ENCODE measurements around the gene TACC2. TPM values are rescaled to one million over a fixed set of nuclear protein-coding genes. Genes with fewer than 3 reads are reported as not detected.

The TACC2 gene
- total and polyA plus RNA-seq, 2 donors (not counting 1 experiment from before 2014, with no cell fraction given), result not detected

- 83% methylated on average over 2 of the region's 4 CpGs for WGBS (ENCODE audit: insufficient coverage)
- Mint-ChIP-seq H3K9me3 (ENCODE audit: insufficient read depth) (no peaks in the 10 kb centered on the region), H3K27me3 (peaks cover 14% of the 10 kb centered on the region), H3K4me3 (no peak overlapping the region), H3K27ac (no peak overlapping the region), H3K4me1 (no peaks in the 10 kb centered on the region)
- Histone ChIP-seq H3K4me1 (ENCODE audit: control insufficient read depth in 2 of 2, insufficient read depth in 2 of 2, low read length in 2 of 2) (no peaks in the 10 kb centered on the region), H3K27me3 (replicated peaks in 1 of 4; ENCODE audit: control extremely low read depth in 1 of 4, control insufficient read depth in 3 of 4, insufficient read depth in 4 of 4, low read length in 3 of 4) (no peaks in the 10 kb centered on the region), H3K9ac (ENCODE audit: low read length) (no peak overlapping the region), H3K9me3 (ENCODE audit: control extremely low read depth in 1 of 3, control insufficient read depth in 2 of 3, insufficient read depth in 1 of 3, low read length in 2 of 3) (peaks cover 0 to 5% (median 0%) of the 10 kb centered on the region in 3 donors), H3K79me2 (ENCODE audit: control insufficient read depth, insufficient read depth, low read length) (no peaks in the 10 kb centered on the region), H2AFZ (ENCODE audit: insufficient read depth, low read depth, low read length, poor library complexity, severe bottlenecking) (no peak overlapping the region), H3K27ac (ENCODE audit: low read length in 2 of 2) (no peak overlapping the region), H3K36me3 (replicated peaks in 1 of 2; ENCODE audit: control extremely low read depth in 1 of 2, control insufficient read depth in 1 of 2, extremely low read depth in 1 of 2, insufficient read depth in 2 of 2, low read length in 1 of 2) (no peaks in the 10 kb centered on the region), H4K20me1 (ENCODE audit: control insufficient read depth, insufficient read depth, low read length, poor library complexity, severe bottlenecking) (no peaks in the 10 kb centered on the region), H3K4me3 (ENCODE audit: control extremely low read depth in 1 of 5, extremely low read depth in 1 of 5, insufficient read depth in 1 of 5, low read depth in 2 of 5, low read length in 4 of 5) (no peak overlapping the region), H3K4me2 (replicated peaks; ENCODE audit: low read depth, low read length, poor library complexity, severe bottlenecking) (no peak overlapping the region)
- DNase-seq (no peak), ATAC-seq (ENCODE audit: low read depth) (no peak)
- ChIA-PET POLR2A (no interaction called here), CTCF (no interaction called here)
- intact Hi-C loops (cut with micrococcal nuclease), result no loop called here
- TF ChIP-seq EZH2 (IDR thresholded peaks at IDR 0.05; ENCODE audit: borderline replicate concordance, insufficient read depth, low read depth, low read length, poor library complexity, severe bottlenecking) (no peak), CTCF (IDR thresholded peaks at IDR 0.05) (no peak)
Measured at GRCh38 chr10:122010405-122011050, 21.6 kb downstream of the TACC2 start.

- H2AFZ ChIP-seq (ENCODE audit: insufficient read depth, low read depth, low read length, poor library complexity, severe bottlenecking), result no peak overlapping the region
Measured at GRCh38 chr10:122012731-122013130, 23.8 kb downstream of the TACC2 start.

More at GRCh38 chr10:122012731-122013130, 23.8 kb downstream of the TACC2 start:
- H3K4me1 Mint-ChIP-seq, result no peaks in the 10 kb centered on the region
- WGBS (ENCODE audit: insufficient coverage), result 77% methylated on average over 3 of the region's 5 CpGs
- Histone ChIP-seq H3K9ac (ENCODE audit: low read length) (no peak overlapping the region), H3K4me3 (ENCODE audit: control extremely low read depth in 1 of 5, extremely low read depth in 1 of 5, insufficient read depth in 1 of 5, low read depth in 2 of 5, low read length in 4 of 5) (no peak overlapping the region), H4K20me1 (ENCODE audit: control insufficient read depth, insufficient read depth, low read length, poor library complexity, severe bottlenecking) (no peaks in the 10 kb centered on the region), H3K36me3 (replicated peaks in 1 of 2; ENCODE audit: control extremely low read depth in 1 of 2, control insufficient read depth in 1 of 2, extremely low read depth in 1 of 2, insufficient read depth in 2 of 2, low read length in 1 of 2) (no peaks in the 10 kb centered on the region), H3K4me2 (replicated peaks; ENCODE audit: low read depth, low read length, poor library complexity, severe bottlenecking) (no peak overlapping the region), H3K27me3 (replicated peaks in 1 of 4; ENCODE audit: control extremely low read depth in 1 of 4, control insufficient read depth in 3 of 4, insufficient read depth in 4 of 4, low read length in 3 of 4) (no peaks in the 10 kb centered on the region), H3K9me3 (ENCODE audit: control extremely low read depth in 1 of 3, control insufficient read depth in 2 of 3, insufficient read depth in 1 of 3, low read length in 2 of 3) (no peaks in the 10 kb centered on the region), H3K4me1 (ENCODE audit: control insufficient read depth in 2 of 2, insufficient read depth in 2 of 2, low read length in 2 of 2) (no peaks in the 10 kb centered on the region), H3K79me2 (ENCODE audit: control insufficient read depth, insufficient read depth, low read length) (no peaks in the 10 kb centered on the region), H3K27ac (ENCODE audit: low read length in 2 of 2) (no peak overlapping the region)
- no peak overlapping the region for H3K27ac Mint-ChIP-seq
- TF ChIP-seq EZH2 (IDR thresholded peaks at IDR 0.05; ENCODE audit: borderline replicate concordance, insufficient read depth, low read depth, low read length, poor library complexity, severe bottlenecking), result no peak
- no peak for TF ChIP-seq CTCF (IDR thresholded peaks at IDR 0.05)
- peaks cover 19% of the 10 kb centered on the region for H3K27me3 Mint-ChIP-seq
- intact Hi-C loops (cut with micrococcal nuclease), result no loop called here
- ChIA-PET CTCF (no interaction called here), POLR2A (no interaction called here)
- ATAC-seq (ENCODE audit: low read depth) (no peak), DNase-seq (no peak)
- H3K9me3 Mint-ChIP-seq (ENCODE audit: insufficient read depth), result no peaks in the 10 kb centered on the region
- no peak overlapping the region for H3K4me3 Mint-ChIP-seq

Measured in B cell (primary cell).